ENCODE data around the gene ATG9B.

ATG9B gene

DNA sequence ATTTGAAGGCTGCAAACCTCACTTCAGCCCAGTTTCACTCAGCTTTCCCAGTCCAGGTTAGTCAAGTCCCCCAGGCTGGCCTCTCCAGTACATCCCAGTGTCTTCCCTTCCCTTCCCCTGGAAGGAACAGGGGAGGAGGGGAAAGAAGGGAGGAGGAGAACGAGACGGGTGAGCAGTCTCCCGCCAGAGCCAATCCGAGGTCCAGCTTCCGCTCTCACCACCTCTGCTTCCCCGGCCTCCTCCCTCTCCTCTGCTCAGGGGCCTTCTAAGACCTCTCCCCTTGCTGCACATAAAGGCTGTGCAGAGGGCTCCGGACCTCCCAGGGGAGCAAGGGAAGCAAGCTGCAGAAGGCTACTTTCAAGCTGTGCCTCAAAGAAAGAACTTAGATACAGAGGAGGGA is 4.1 kb downstream of the ATG9B start:
- DNase-seq (ENCODE audit: low read depth, low spot score): no peak
- no peak overlapping the region for H3K4me3 ChIP-seq (ENCODE audit: low read depth, low read length)
- TF ChIP-seq CTCF (IDR thresholded peaks at IDR 0.05; ENCODE audit: low read depth, low read length): no peak
- in situ Hi-C loops (cut with HindIII; ENCODE audit: low sequenced_read_pairs): no loop called here

- H3K4me3 ChIP-seq (ENCODE audit: low read depth, low read length): no peak overlapping the region
- no peak for TF ChIP-seq CTCF (IDR thresholded peaks at IDR 0.05; ENCODE audit: low read depth, low read length)
- in situ Hi-C loops (cut with HindIII; ENCODE audit: low sequenced_read_pairs): no loop called here
- no peak for DNase-seq (ENCODE audit: low read depth, low spot score)
Measured at GRCh38 chr7:151019130-151019447, 5.2 kb downstream of the ATG9B start.

DNA sequence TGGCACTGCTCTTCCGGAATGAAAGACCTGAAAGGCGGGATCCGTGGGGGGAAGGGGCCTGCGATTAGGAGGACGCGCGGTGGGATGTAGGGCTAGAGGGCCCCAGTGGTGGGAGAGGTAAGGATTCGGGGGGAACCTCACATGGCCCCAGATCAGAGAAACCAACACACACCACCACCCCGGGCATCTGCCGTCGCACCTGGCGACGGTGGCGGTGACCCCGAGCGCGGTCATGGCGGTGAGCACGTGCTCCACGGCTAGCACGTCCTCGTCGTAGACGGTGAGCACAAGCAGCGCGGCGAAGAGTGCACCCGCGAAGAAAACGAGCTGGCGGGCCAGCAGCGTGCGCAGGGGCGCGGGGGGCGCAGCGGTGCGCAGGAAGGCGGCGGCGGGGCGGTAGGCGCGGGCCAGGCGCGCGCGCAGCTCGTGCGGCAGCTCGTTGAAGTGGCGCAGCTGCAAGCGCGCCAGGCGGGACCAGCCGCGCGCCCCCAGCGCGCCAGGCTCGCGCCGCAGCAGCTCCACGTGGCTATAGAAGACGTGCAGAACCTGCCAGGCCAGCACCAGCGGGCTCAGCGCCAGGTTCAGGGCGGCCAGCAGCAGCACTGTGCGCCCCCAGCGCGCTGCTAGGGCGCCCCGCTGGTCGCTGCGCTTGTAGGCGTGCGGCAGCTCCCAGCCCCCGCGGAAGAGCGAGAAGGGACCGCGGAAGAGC is 5.7 kb downstream of the ATG9B start:
- TF ChIP-seq CTCF (IDR thresholded peaks at IDR 0.05; ENCODE audit: low read depth, low read length): no peak
- in situ Hi-C loops (cut with HindIII; ENCODE audit: low sequenced_read_pairs): no loop called here
- no peak overlapping the region for H3K4me3 ChIP-seq (ENCODE audit: low read depth, low read length)
- DNase-seq (ENCODE audit: low read depth, low spot score): peak; percentile 22

- peak; percentile 30 for DNase-seq (ENCODE audit: low read depth, low spot score)
- in situ Hi-C loops (cut with HindIII; ENCODE audit: low sequenced_read_pairs): no loop called here
- H3K4me3 ChIP-seq (ENCODE audit: low read depth, low read length): no peak overlapping the region
- TF ChIP-seq CTCF (IDR thresholded peaks at IDR 0.05; ENCODE audit: low read depth, low read length): peak; percentile 97
Measured at GRCh38 chr7:151017953-151018420, 6.3 kb downstream of the ATG9B start.

DNA sequence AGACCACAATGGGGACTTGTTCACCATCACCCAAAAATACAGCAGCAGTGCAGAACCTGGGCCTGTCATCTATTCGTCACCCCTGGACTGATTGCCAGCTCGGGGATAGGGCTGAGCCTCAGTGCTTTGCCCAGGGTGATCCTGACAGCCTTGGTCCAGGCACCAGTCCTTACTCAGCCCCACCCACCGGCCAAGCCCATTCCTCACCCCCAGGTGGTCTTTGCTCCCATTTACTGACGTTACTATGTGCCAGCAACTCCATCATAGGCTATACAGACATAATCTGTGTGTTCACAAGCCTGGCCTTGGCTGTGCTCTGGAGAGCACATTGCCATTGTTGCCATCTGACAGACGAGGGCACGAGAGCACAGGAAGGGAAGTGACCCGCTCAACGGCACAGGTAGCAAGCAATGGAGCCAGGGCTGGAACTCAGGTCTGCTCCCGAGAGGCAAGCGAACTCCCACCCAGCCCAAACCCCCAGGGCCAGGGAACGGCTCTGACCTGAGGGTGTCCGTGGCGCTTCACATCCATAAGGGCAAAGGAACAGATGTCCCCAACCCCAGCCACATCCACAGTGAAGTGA is 6.8 kb downstream of the ATG9B start:
- no peak for TF ChIP-seq CTCF (IDR thresholded peaks at IDR 0.05; ENCODE audit: low read depth, low read length)
- H3K4me3 ChIP-seq (ENCODE audit: low read depth, low read length): no peak overlapping the region
- in situ Hi-C loops (cut with HindIII; ENCODE audit: low sequenced_read_pairs): no loop called here
- no peak for DNase-seq (ENCODE audit: low read depth, low spot score)

DNA sequence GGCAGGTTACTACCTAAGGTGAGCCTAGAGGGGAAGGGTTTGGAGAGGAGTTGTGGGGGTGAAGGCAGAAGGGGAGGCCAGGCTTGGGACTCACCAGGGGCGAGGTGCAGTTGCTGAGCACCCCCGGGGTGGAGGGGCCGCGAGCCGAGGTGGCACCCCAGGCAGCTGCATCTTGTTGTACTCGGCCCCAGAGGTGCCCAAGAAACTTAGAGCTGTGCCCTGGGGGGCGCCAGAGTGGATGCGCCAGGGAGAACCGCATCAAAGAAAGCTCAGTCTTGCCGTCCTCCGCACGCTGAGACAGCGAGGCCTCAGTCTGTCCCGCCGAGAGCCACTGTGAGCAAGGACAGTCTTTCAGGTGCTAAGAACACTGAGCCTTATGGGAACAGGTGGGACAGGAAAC is 7.4 kb downstream of the ATG9B start:
- H3K4me3 ChIP-seq (ENCODE audit: low read depth, low read length): no peak overlapping the region
- no peak for TF ChIP-seq CTCF (IDR thresholded peaks at IDR 0.05; ENCODE audit: low read depth, low read length)
- no peak for DNase-seq (ENCODE audit: low read depth, low spot score)
- in situ Hi-C loops (cut with HindIII; ENCODE audit: low sequenced_read_pairs): no loop called here
